ENCODE data around the gene SEMA4D. TPM values are rescaled to one million over a fixed set of nuclear protein-coding genes. Genes with fewer than 3 reads are reported as not detected.

Gene SEMA4D
- total and polyA plus RNA-seq, 2 experiments from 2014 or later = 9.4 to 10.4 TPM

DNA sequence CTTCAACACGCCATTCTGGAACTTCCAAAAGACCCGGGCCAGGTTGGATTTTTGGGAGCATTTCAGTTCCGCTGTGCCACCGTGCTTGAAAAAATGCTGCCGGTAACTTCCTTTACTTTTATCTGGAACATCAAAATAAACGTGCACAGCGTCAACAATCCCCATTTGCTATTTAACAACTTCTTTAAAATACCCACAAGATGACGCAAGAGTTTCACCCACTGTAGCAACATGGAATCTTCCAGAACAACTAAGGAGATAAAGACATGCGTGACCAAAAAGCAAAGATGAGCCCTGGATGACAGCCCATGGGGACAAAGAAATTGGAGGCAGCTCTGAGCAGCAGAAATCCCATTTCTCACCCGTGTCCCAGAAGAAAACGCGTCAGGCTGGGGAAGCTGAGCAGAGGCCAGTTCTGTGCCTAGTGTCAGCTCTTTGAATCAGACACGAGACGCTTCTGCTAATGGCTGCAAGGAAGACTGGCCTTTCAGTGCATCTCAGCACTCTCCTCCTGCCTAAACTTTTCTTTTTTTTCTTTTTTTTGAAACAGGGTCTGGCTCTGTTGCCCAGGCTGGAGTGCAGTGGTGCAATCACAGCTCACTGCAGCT is 118.3 kb downstream of the SEMA4D start:
- Histone ChIP-seq H3K36me3 (replicated peaks; ENCODE audit: insufficient read depth, low read depth) (no peaks in the 10 kb centered on the region), H3K27ac (no peak overlapping the region)

GRCh38 chr9:89379031-89379430 is 118.9 kb downstream of the SEMA4D start:
- Histone ChIP-seq H3K9me2 (replicated peaks; ENCODE audit: insufficient read depth) (no peaks in the 10 kb centered on the region), H3K79me2 (no peaks in the 10 kb centered on the region), H3K4me1 (ENCODE audit: insufficient read depth) (no peaks in the 10 kb centered on the region), H3K27me3 (no peaks in the 10 kb centered on the region), H3K9me3 (ENCODE audit: low read depth) (no peaks in the 10 kb centered on the region), H2AFZ (no peak overlapping the region), H4K20me1 (ENCODE audit: insufficient read depth, poor library complexity, severe bottlenecking) (no peaks in the 10 kb centered on the region), H3K36me3 (replicated peaks; ENCODE audit: insufficient read depth, low read depth) (no peaks in the 10 kb centered on the region), H3K27ac (no peak overlapping the region), H3K4me2 (no peak overlapping the region), H3K4me3 (no peak overlapping the region)
- DNase-seq (ENCODE audit: low spot score) = no peak
- TF ChIP-seq, protein P1, sequence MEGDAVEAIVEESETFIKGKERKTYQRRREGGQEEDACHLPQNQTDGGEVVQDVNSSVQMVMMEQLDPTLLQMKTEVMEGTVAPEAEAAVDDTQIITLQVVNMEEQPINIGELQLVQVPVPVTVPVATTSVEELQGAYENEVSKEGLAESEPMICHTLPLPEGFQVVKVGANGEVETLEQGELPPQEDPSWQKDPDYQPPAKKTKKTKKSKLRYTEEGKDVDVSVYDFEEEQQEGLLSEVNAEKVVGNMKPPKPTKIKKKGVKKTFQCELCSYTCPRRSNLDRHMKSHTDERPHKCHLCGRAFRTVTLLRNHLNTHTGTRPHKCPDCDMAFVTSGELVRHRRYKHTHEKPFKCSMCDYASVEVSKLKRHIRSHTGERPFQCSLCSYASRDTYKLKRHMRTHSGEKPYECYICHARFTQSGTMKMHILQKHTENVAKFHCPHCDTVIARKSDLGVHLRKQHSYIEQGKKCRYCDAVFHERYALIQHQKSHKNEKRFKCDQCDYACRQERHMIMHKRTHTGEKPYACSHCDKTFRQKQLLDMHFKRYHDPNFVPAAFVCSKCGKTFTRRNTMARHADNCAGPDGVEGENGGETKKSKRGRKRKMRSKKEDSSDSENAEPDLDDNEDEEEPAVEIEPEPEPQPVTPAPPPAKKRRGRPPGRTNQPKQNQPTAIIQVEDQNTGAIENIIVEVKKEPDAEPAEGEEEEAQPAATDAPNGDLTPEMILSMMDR (IDR thresholded peaks at IDR 0.05; ENCODE audit: poor library complexity) = no peak
- TF ChIP-seq EZH2phosphoT487 (IDR thresholded peaks at IDR 0.05; ENCODE audit: low read depth, severe bottlenecking, unreplicated experiment) = no peak
- no peak for TF ChIP-seq EZH2 (IDR thresholded peaks at IDR 0.05; ENCODE audit: borderline replicate concordance)
- 95% methylated on average over 14 of the region's 14 CpGs for WGBS (ENCODE audit: low lambda C conversion rate, missing lambda C conversion rate)

More for the DNA sequence above, 118.3 kb downstream of the SEMA4D start:
- H3K9me3 ChIP-seq (ENCODE audit: low read depth) = no peaks in the 10 kb centered on the region
- TF ChIP-seq EZH2phosphoT487 (IDR thresholded peaks at IDR 0.05; ENCODE audit: low read depth, severe bottlenecking, unreplicated experiment) (no peak), EZH2 (IDR thresholded peaks at IDR 0.05; ENCODE audit: borderline replicate concordance) (no peak)
- TF ChIP-seq, protein P1 (IDR thresholded peaks at IDR 0.05; ENCODE audit: poor library complexity) = no peak
- no peaks in the 10 kb centered on the region for H3K27me3 ChIP-seq
- H3K4me1 ChIP-seq (ENCODE audit: insufficient read depth) = no peaks in the 10 kb centered on the region
- no peak overlapping the region for H2AFZ ChIP-seq
- no peak overlapping the region for H3K4me2 ChIP-seq
- H4K20me1 ChIP-seq (ENCODE audit: insufficient read depth, poor library complexity, severe bottlenecking) = no peaks in the 10 kb centered on the region
- no peaks in the 10 kb centered on the region for H3K9me2 ChIP-seq (replicated peaks; ENCODE audit: insufficient read depth)
- H3K79me2 ChIP-seq = no peaks in the 10 kb centered on the region
- DNase-seq (ENCODE audit: low spot score) = no peak
- no peak overlapping the region for H3K4me3 ChIP-seq
- WGBS (ENCODE audit: low lambda C conversion rate, missing lambda C conversion rate) = 87% methylated on average over 14 of the region's 14 CpGs

DNA sequence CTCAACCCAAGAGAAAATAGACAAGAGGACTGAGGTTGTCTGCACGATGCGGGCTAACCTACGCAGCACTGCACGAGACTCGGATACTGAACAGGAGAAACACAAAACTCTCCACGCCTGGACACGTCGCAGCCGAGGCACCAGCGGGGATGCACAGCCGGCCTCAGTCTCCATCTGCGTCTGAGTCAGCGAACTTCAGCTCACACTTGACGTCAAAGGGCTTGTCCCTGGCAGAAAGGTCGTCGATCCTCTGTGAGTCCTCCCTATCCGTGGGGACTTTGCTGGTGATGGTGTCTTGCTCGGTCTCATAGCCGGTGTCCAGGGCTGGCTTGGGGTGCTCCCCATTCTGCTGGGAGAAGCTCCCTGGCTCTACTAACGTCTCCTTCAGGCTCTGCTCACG is 119.4 kb downstream of the SEMA4D start:
- H3K4me3 ChIP-seq = no peak overlapping the region
- no peaks in the 10 kb centered on the region for H3K79me2 ChIP-seq
- no peak overlapping the region for H3K27ac ChIP-seq
- no peaks in the 10 kb centered on the region for H4K20me1 ChIP-seq (ENCODE audit: insufficient read depth, poor library complexity, severe bottlenecking)
- no peak overlapping the region for H2AFZ ChIP-seq
- H3K4me1 ChIP-seq (ENCODE audit: insufficient read depth) = no peaks in the 10 kb centered on the region
- no peak for DNase-seq (ENCODE audit: low spot score)
- TF ChIP-seq EZH2phosphoT487 (IDR thresholded peaks at IDR 0.05; ENCODE audit: low read depth, severe bottlenecking, unreplicated experiment) (no peak), EZH2 (IDR thresholded peaks at IDR 0.05; ENCODE audit: borderline replicate concordance) (no peak)
- TF ChIP-seq, protein P1 (IDR thresholded peaks at IDR 0.05; ENCODE audit: poor library complexity) = no peak
- H3K36me3 ChIP-seq (replicated peaks; ENCODE audit: insufficient read depth, low read depth) = no peaks in the 10 kb centered on the region
- no peak overlapping the region for H3K4me2 ChIP-seq
- no peaks in the 10 kb centered on the region for H3K9me2 ChIP-seq (replicated peaks; ENCODE audit: insufficient read depth)
- H3K27me3 ChIP-seq = no peaks in the 10 kb centered on the region
- WGBS (ENCODE audit: low lambda C conversion rate, missing lambda C conversion rate) = 94% methylated on average over 21 of the region's 21 CpGs
- no peaks in the 10 kb centered on the region for H3K9me3 ChIP-seq (ENCODE audit: low read depth)
